Measurements from ENCODE around the gene IRF2BPL. TPM values are rescaled to one million over a fixed set of nuclear protein-coding genes. Genes with fewer than 3 reads are reported as not detected.

IRF2BPL gene
- total and polyA plus RNA-seq, 9 of the 15 experiments (the other 6 are each of a cell fraction or from before 2014, with no cell fraction given) = 0.52 to 21.6 (median 2.5) TPM

- TF ChIP-seq KDM2B (CRISPR knock-in tag; IDR thresholded peaks at IDR 0.05) (no peak), ZNF316 (IDR thresholded peaks at IDR 0.05) (0 out of 2 replicates have a peak, but pooled peaks have one; percentile 8), C11orf30 (IDR thresholded peaks at IDR 0.05; ENCODE audit: low read depth) (peak; percentile 14; the same call in 1 of the 2 replicates)
- H3K4me1 ChIP-seq (replicated peaks in 1 of 2; ENCODE audit: control insufficient read depth in 2 of 2, insufficient read depth in 2 of 2, low read length in 2 of 2) = no peaks in the 10 kb centered on the region; a peak in 1 of 5 replicates
These were observed 29.6 kb downstream of the IRF2BPL start for GRCh38 chr14:76998910-76999309.

GRCh38 chr14:76997257-76997970 lies 31.1 kb downstream of the IRF2BPL start:
- CTCF ChIA-PET (ENCODE audit: low intra/inter-chr PET ratio) = no interaction called here
- no TSS peak for BruUV-seq (replicated peaks)
- no peak for FAIRE-seq
- Histone ChIP-seq H3K4me3 (no peak overlapping the region), H3K9me3 (replicated peaks; ENCODE audit: control insufficient read depth, insufficient read depth, low read depth, low read length) (no peaks in the 10 kb centered on the region), H4K20me1 (replicated peaks; ENCODE audit: control insufficient read depth, insufficient read depth, low read length) (no peaks in the 10 kb centered on the region), H3K4me1 (replicated peaks in 1 of 2; ENCODE audit: control insufficient read depth in 2 of 2, insufficient read depth in 2 of 2, low read length in 2 of 2) (no peaks in the 10 kb centered on the region; a peak in 1 of 5 replicates), H2AFZ (ENCODE audit: low read depth, low read length) (no peak overlapping the region), H3K4me2 (ENCODE audit: insufficient read depth, low read length) (no peak overlapping the region), H3K79me2 (ENCODE audit: control insufficient read depth, insufficient read depth, low read length) (no peaks in the 10 kb centered on the region), H3K27ac (ENCODE audit: extremely low read depth, low read depth, low read length) (no peak overlapping the region), H3K36me3 (ENCODE audit: control insufficient read depth, insufficient read depth, low read length) (no peaks in the 10 kb centered on the region), H3K27me3 (ENCODE audit: control insufficient read depth in 2 of 2, insufficient read depth in 2 of 2, low read length in 2 of 2) (no peaks in the 10 kb centered on the region), H3K9me1 (ENCODE audit: control insufficient read depth, insufficient read depth, low read length) (peaks cover 3% of the 10 kb centered on the region), H3K9ac (ENCODE audit: insufficient read depth in 1 of 2, low read depth in 2 of 2, low read length in 2 of 2) (no peak overlapping the region)
- ATAC-seq = no peak
- in situ Hi-C loops (cut with MboI) (no loop called here), intact Hi-C loops (cut with micrococcal nuclease) (no loop called here)
- TF ChIP-seq KDM1A (IDR thresholded peaks at IDR 0.05) (peak; percentile 91 to 96), HDAC1 (IDR thresholded peaks at IDR 0.05) (0 out of 4 replicates have a peak, but pooled peaks of 1 of the 2 experiments have one; percentile 26), THRAP3 (IDR thresholded peaks at IDR 0.05; ENCODE audit: borderline replicate concordance) (no peak), ZNF77 (CRISPR knock-in tag; IDR thresholded peaks at IDR 0.05) (no peak), PYGO2 (tag; IDR thresholded peaks at IDR 0.05) (no peak)
- DNase-seq (ENCODE audit: extremely low read depth in 1 of 4, low spot score in 3 of 4) = no peak
- WGBS (ENCODE audit: insufficient coverage, low coverage, missing lambda C conversion rate) = 10% methylated on average over 5 of the region's 6 CpGs
- POLR2A ChIA-PET = interaction anchor here (0.6 kb wide), 1 partner anchor 44 kb away, joined by 3 read pairs; no protein-coding TSS in a partner anchor

More at GRCh38 chr14:76998910-76999309, 29.6 kb downstream of the IRF2BPL start:
- FAIRE-seq = no peak
- in situ Hi-C loops (cut with MboI) (no loop called here), intact Hi-C loops (cut with micrococcal nuclease) (no loop called here)
- Histone ChIP-seq H3K27me3 (ENCODE audit: control insufficient read depth in 2 of 2, insufficient read depth in 2 of 2, low read length in 2 of 2) (no peaks in the 10 kb centered on the region), H3K4me2 (ENCODE audit: insufficient read depth, low read length) (no peak overlapping the region), H3K36me3 (ENCODE audit: control insufficient read depth, insufficient read depth, low read length) (no peaks in the 10 kb centered on the region), H3K9ac (ENCODE audit: insufficient read depth in 1 of 2, low read depth in 2 of 2, low read length in 2 of 2) (no peak overlapping the region), H3K27ac (ENCODE audit: extremely low read depth, low read depth, low read length) (no peak overlapping the region), H3K9me3 (replicated peaks; ENCODE audit: control insufficient read depth, insufficient read depth, low read depth, low read length) (no peaks in the 10 kb centered on the region), H3K79me2 (ENCODE audit: control insufficient read depth, insufficient read depth, low read length) (no peaks in the 10 kb centered on the region), H4K20me1 (replicated peaks; ENCODE audit: control insufficient read depth, insufficient read depth, low read length) (no peaks in the 10 kb centered on the region), H3K9me1 (ENCODE audit: control insufficient read depth, insufficient read depth, low read length) (peaks cover 3% of the 10 kb centered on the region), H3K4me3 (no peak overlapping the region), H2AFZ (ENCODE audit: low read depth, low read length) (no peak overlapping the region)
- no peak for ATAC-seq
- DNase-seq (ENCODE audit: extremely low read depth in 1 of 4, low spot score in 3 of 4) = no peak
- no TSS peak for BruUV-seq (replicated peaks)
- POLR2A ChIA-PET = interaction anchor here (0.7 kb wide), 3 partner anchors 14 to 588 kb away, joined by 3 to 4 read pairs (median 4); no protein-coding TSS in a partner anchor
- CTCF ChIA-PET (ENCODE audit: low intra/inter-chr PET ratio) = no interaction called here
- 35% methylated on average over 2 of the region's 3 CpGs for WGBS (ENCODE audit: insufficient coverage, low coverage, missing lambda C conversion rate)

All from K562 (cell line).